AG09309 (cell line): ENCODE measurements around the gene NR4A3.

ENCODE experiments used
- DNase-seq: peaks from one replicate; pipeline ENCODE4 v3.0.0-alpha.2; 2010; ENCODE audit warnings: low read depth
- H3K4me3 ChIP-seq: 2 replicates; pipeline ENCODE4 v1.5.1; 2011; ENCODE audit warnings: mild to moderate bottlenecking, low read depth, low read length, moderate library complexity; ENCODE audit not compliant: control insufficient read depth
- CTCF ChIP-seq: IDR thresholded peaks from 2 replicates; pipeline ENCODE4 v1.5.1; 2011; ENCODE audit warnings: mild to moderate bottlenecking, low read depth, low read length, inconsistent platforms; ENCODE audit not compliant: insufficient read depth, control insufficient read depth; ENCODE audit errors: missing control alignments

The NR4A3 gene

GRCh38 chr9:99840072-99840471 is 18.4 kb downstream of the NR4A3 start:
- no peak for DNase-seq
- no peak overlapping the region for H3K4me3 ChIP-seq
- TF ChIP-seq CTCF: no peak

GRCh38 chr9:99845063-99845462 is 23.4 kb downstream of the NR4A3 start:
- no peak overlapping the region for H3K4me3 ChIP-seq
- no peak for DNase-seq
- TF ChIP-seq CTCF: no peak

GRCh38 chr9:99848447-99848846 is 26.8 kb downstream of the NR4A3 start:
- TF ChIP-seq CTCF: no peak
- no peak overlapping the region for H3K4me3 ChIP-seq
- DNase-seq: no peak

GRCh38 chr9:99850736-99851499 is 29.2 kb downstream of the NR4A3 start:
- no peak for TF ChIP-seq CTCF
- H3K4me3 ChIP-seq: no peak overlapping the region

GRCh38 chr9:99851500-99851822 is 29.8 kb downstream of the NR4A3 start:
- no peak overlapping the region for H3K4me3 ChIP-seq
- no peak for DNase-seq
- TF ChIP-seq CTCF: no peak

More at GRCh38 chr9:99850736-99851499, 29.2 kb downstream of the NR4A3 start:
- no peak for DNase-seq

GRCh38 chr9:99852617-99853016 is 30.9 kb downstream of the NR4A3 start:
- no peak for TF ChIP-seq CTCF
- H3K4me3 ChIP-seq: no peak overlapping the region
- no peak for DNase-seq
